ENCODE measurements around the gene ELAC2. TPM values are rescaled to one million over a fixed set of nuclear protein-coding genes. Genes with fewer than 3 reads are reported as not detected.
A peak's percentile ranks its signal among the peaks of the same experiment; 100 is the strongest.

The ELAC2 gene
- polyA plus RNA-seq, 5 donors = 56.5 to 64.7 (median 58.5) TPM

GRCh38 chr17:13024526-13025257 is 6.9 kb upstream of the ELAC2 start:
- peak; percentile 46 to 61 for DNase-seq

- DNase-seq = no peak
Measured at GRCh38 chr17:13024016-13024415, 6.2 kb upstream of the ELAC2 start.

GRCh38 chr17:13016881-13017654 is 759 bp downstream of the ELAC2 start:
- no peak for DNase-seq

- no peak for DNase-seq
Measured at GRCh38 chr17:13014801-13015200, 3.0 kb downstream of the ELAC2 start.

DNA sequence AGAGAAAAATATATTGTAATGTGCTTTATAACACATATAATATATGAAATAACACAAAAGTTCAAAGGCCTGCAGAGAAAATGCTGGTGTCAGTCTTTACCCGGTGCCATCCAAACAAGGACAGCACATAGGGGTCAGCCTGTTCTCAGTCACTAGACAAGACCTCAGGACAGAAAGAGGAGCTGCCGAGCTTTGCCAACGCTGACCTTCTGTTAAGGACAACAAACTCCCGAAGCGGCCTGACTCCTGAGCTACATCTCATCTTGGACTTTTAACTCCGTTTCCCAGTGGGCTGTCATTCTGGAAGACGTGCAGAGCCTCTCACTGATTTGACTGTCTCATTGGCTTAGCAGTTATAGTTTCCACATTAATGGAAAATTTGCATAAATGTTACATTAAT is 6.9 kb downstream of the ELAC2 start:
- no peak for DNase-seq

DNA sequence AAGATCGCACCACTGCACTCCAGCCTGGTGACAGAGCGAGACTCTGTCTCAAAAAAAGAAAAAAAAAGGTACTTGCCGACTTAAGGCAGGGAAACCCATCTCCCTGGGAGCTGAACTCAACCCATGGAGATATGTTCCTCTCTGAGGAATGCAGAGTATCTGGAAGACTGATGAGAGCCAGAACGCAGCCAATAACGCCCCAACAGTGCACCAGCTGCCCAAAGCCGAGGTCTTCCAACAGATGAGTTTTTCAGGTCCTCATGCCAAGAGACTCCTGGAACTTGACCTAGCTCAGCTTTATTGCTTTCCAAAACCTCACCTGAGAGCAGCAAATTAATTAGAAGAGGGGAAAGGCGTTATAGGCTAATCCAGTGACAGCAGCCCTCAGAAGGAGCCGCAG is 9.4 kb downstream of the ELAC2 start:
- DNase-seq = no peak

GRCh38 chr17:13005530-13005929 is 12.3 kb downstream of the ELAC2 start:
- no peak for DNase-seq

- DNase-seq = no peak
Measured at GRCh38 chr17:13004336-13004735, 13.5 kb downstream of the ELAC2 start.

- no peak for DNase-seq
Measured at GRCh38 chr17:13003927-13004326, 13.9 kb downstream of the ELAC2 start.

GRCh38 chr17:13003454-13003851 is 14.4 kb downstream of the ELAC2 start:
- no peak for DNase-seq

DNA sequence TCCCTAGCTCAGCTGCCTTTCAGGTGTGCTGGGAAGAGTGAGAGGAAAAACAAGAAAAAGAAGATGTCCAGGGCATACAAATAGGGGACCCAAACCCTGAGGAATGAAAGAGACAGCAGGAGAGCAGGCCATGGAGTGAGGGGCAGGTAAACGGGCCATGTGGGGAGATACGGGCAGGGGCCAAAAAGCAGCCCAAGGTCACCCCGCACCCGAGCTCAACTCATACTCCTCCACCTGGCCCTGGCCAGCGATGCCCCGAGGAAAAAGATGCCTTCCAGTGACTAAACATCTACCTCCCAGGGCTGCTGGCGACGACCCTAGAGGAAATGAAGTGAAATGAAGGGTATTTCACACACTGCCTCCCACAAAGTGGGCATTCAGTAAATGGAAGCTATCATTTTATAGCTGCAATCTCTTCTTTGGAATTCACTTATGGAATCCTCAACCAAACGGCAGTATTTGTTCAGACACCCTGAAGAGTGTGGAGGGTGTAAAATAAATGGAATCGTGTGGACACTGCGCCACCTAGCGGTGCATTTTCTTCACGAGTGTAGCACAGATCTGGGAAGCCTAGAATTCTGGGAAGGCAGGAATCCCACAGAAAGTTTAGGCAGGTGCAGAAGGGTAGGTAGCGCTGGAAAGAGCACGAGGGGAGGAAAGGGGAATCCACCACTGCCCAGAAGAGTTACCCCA is 14.9 kb downstream of the ELAC2 start:
- DNase-seq = peak; percentile 45 to 70

GRCh38 chr17:13001991-13002615 is 15.7 kb downstream of the ELAC2 start:
- DNase-seq = peak in 1 of 2 donors; percentile 10

DNA sequence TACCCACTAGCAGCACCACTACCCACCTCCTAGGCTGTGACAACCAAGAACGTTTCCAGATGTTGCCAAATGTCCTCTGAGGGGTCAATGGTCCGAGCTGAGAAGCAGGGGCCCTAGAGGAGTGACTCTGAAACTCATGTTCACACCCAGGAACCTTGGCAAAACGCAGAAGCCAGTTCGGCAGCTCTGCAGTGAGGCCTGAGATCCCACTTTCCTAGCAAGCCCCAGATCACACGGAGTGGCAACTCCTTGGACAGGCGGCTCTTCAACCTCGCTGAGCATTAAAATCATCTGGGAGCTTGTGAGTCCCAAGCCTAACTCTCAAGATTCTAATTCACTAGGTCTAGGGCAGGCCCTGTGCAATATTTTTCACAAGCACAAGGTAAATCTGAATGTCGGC is 17.3 kb downstream of the ELAC2 start:
- DNase-seq = no peak

DNA sequence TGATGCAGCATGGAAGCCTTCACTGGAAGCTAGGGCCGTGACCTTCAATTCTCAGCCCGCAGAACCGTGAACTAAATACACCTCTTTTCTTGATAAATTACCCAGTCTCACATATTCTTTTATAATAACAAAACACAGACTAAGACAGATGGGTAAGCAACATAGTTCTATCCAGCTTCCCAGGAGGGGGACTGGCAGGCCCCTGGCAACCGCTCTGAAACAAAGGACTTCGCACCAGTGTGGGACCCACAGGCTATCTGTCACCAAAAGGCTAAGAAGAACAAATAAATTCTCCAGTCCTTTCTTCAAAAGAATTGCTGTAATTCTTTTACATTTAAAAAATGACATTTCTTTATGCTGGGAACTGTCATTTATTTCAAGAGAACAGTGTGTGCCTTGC is 19.0 kb downstream of the ELAC2 start:
- DNase-seq = no peak

- DNase-seq = no peak
Measured at GRCh38 chr17:12998461-12998860, 19.4 kb downstream of the ELAC2 start.

GRCh38 chr17:12996941-12997340 is 20.9 kb downstream of the ELAC2 start:
- DNase-seq = no peak

DNA sequence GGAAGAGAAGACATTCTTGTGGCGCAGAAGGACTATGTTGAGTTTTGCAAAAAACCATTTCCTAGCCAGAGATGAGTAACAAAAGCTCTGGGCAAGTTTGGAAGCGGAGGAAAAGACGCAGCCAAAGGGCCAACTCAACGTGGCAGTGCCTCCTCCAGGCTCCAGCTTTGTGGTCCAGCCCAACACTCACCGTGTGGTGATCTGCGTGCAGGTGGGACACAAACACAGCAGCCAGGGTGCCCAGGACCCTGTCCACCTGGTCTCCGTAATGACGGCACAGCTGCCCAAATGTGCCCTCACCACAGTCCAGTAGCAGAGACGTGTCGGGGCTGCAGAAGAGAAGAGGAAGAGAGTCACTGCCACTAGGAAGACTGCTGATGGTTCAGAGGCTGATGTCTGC is 21.5 kb downstream of the ELAC2 start:
- no peak for DNase-seq

DNA sequence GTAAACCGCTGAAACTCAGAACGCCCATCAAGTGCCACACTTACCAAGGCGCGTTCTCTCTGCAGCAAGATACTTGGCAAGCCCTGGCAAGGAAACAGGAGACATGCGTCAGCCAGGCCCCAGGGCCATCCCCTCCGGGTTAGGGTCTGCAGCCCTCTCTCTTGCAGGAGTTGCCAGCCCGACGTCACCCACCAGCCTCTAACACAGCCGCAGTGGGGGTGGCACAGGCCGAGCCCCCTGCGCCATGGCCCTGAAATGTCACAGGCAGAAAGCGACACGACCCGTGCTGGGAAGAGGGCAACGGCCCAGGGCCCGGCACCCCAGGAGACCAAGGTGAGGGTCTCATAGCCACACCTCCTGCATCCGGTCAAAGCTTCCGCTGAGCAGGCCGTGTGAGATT is 21.9 kb downstream of the ELAC2 start:
- DNase-seq = no peak

DNA sequence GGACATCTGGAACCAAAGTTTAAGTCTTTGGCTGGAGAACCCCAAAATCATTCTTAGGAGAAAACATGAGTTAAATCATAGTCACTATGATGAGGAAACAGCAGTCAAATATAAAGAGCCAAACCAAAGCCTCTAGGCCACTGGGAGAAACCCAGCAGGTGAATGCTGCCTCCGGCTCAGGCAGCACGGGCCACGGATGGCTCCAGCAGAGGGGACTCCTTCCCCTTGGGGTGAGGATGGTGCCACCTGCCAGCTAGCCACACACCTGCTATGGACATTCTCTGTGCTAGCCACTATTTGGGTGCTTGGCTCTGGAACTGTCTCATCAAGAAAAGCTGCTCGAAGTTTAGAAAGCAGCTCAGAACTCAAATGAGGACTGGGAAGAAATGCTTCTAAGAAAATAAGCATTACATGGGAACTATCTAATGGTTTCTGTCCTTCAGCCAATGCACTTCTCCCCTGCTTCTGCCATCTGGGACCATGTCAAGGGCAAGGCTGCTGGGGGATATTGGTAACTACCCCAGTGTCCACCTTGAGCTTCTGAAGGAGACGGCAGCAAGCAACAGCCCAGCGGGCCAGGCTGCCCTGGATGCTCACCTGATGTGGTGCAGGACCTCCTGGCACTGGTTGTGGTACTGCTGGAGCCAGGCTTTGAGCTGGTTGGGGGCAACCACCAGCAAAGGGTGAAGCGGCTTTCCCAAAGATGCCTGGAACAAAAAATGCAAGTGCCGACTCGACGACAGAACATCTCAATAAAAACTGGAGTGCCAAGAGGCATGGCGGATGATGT is 22.5 kb downstream of the ELAC2 start:
- DNase-seq = no peak

- no peak for DNase-seq
Measured at GRCh38 chr17:12994341-12995074, 23.3 kb downstream of the ELAC2 start.

DNA sequence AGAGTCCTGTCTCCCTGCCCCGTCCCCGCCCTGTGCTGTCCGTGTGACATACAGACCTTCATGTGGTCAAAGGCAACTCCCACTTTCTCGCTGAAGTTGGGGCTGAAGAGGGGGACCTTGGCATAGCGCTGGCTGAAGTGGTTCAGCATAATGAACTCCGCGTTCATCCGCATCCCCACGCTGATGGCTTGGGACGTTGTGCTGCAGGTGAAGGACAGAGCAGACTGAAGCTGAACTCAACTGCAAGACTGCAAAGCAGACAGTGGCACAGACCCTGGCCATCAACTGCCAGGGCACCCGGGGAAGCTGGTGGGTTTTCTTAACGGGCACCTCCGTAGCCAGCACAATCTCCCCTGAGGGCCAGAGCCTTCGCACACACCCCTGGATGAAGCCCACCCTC is 24.2 kb downstream of the ELAC2 start:
- no peak for DNase-seq

Measured in right lung (tissue), 5 donors.